ENCODE data around the gene ZNF205. TPM values are rescaled to one million over a fixed set of nuclear protein-coding genes. Genes with fewer than 3 reads are reported as not detected.

ZNF205 gene
- total and polyA plus RNA-seq, 9 donors: 12.0 to 15.4 (median 13.7) TPM

- H3K36me3 ChIP-seq (ENCODE audit: control insufficient read depth, insufficient read depth, low read length): no peaks in the 10 kb centered on the region
- no peaks in the 10 kb centered on the region for H3K9me3 ChIP-seq (replicated peaks; ENCODE audit: control insufficient read depth, low read depth, low read length)
- 94% methylated on average over 81 of the region's 81 CpGs for WGBS (ENCODE audit: insufficient coverage)
- no peak overlapping the region for H3K27ac ChIP-seq (ENCODE audit: low read length)
- H3K4me3 ChIP-seq (ENCODE audit: low read length): no peak overlapping the region
- H3K27me3 ChIP-seq (ENCODE audit: control insufficient read depth, insufficient read depth, low read length): peaks cover 10% of the 10 kb centered on the region
- DNase-seq: no peak
- peaks cover 42% of the 10 kb centered on the region for H3K4me1 ChIP-seq (ENCODE audit: control insufficient read depth, insufficient read depth, low read length)
These were observed 22.4 kb upstream of the ZNF205 start for GRCh38 chr16:3089717-3090592.

- Histone ChIP-seq H3K27ac (ENCODE audit: low read length) (no peak overlapping the region), H3K36me3 (ENCODE audit: control insufficient read depth, insufficient read depth, low read length) (no peaks in the 10 kb centered on the region), H3K4me3 (ENCODE audit: low read length) (no peak overlapping the region), H3K4me1 (ENCODE audit: control insufficient read depth, insufficient read depth, low read length) (peaks cover 38% of the 10 kb centered on the region), H3K9me3 (replicated peaks; ENCODE audit: control insufficient read depth, low read depth, low read length) (no peaks in the 10 kb centered on the region), H3K27me3 (ENCODE audit: control insufficient read depth, insufficient read depth, low read length) (peaks cover 10% of the 10 kb centered on the region)
- 83% methylated on average over 7 of the region's 8 CpGs for WGBS (ENCODE audit: insufficient coverage)
- no peak for DNase-seq
These were observed 20.8 kb upstream of the ZNF205 start for GRCh38 chr16:3091551-3091950.

- Histone ChIP-seq H3K4me3 (ENCODE audit: low read length) (no peak overlapping the region), H3K27ac (ENCODE audit: low read length) (no peak overlapping the region), H3K4me1 (ENCODE audit: control insufficient read depth, insufficient read depth, low read length) (peaks cover 28% of the 10 kb centered on the region), H3K27me3 (ENCODE audit: control insufficient read depth, insufficient read depth, low read length) (peaks cover 15% of the 10 kb centered on the region), H3K36me3 (ENCODE audit: control insufficient read depth, insufficient read depth, low read length) (no peaks in the 10 kb centered on the region), H3K9me3 (replicated peaks; ENCODE audit: control insufficient read depth, low read depth, low read length) (no peaks in the 10 kb centered on the region)
- DNase-seq: no peak
- WGBS (ENCODE audit: insufficient coverage): 37% methylated on average over 18 of the region's 20 CpGs
These were observed 19.9 kb upstream of the ZNF205 start for GRCh38 chr16:3092501-3092941.

GRCh38 chr16:3094289-3095027, 17.9 kb upstream of the ZNF205 start:
- peaks cover 15% of the 10 kb centered on the region for H3K4me1 ChIP-seq (ENCODE audit: control insufficient read depth, insufficient read depth, low read length)
- H3K36me3 ChIP-seq (ENCODE audit: control insufficient read depth, insufficient read depth, low read length): no peaks in the 10 kb centered on the region
- no peak overlapping the region for H3K27ac ChIP-seq (ENCODE audit: low read length)
- peaks cover 32% of the 10 kb centered on the region for H3K27me3 ChIP-seq (ENCODE audit: control insufficient read depth, insufficient read depth, low read length)
- WGBS (ENCODE audit: insufficient coverage): 42% methylated on average over 2 of the region's 22 CpGs
- H3K4me3 ChIP-seq (ENCODE audit: low read length): no peak overlapping the region
- no peak for DNase-seq
- H3K9me3 ChIP-seq (replicated peaks; ENCODE audit: control insufficient read depth, low read depth, low read length): no peaks in the 10 kb centered on the region

GRCh38 chr16:3095869-3096268, 16.5 kb upstream of the ZNF205 start:
- no peaks in the 10 kb centered on the region for H3K9me3 ChIP-seq (replicated peaks; ENCODE audit: control insufficient read depth, low read depth, low read length)
- no peak overlapping the region for H3K27ac ChIP-seq (ENCODE audit: low read length)
- peak; percentile 44 for DNase-seq
- H3K36me3 ChIP-seq (ENCODE audit: control insufficient read depth, insufficient read depth, low read length): no peaks in the 10 kb centered on the region
- no CpG with 5 or more reads among the region's 4 CpGs for WGBS (ENCODE audit: insufficient coverage)
- H3K4me1 ChIP-seq (ENCODE audit: control insufficient read depth, insufficient read depth, low read length): peaks cover 27% of the 10 kb centered on the region
- H3K27me3 ChIP-seq (ENCODE audit: control insufficient read depth, insufficient read depth, low read length): peaks cover 42% of the 10 kb centered on the region
- H3K4me3 ChIP-seq (ENCODE audit: low read length): no peak overlapping the region

GRCh38 chr16:3096362-3096761, 16.0 kb upstream of the ZNF205 start:
- no peak overlapping the region for H3K27ac ChIP-seq (ENCODE audit: low read length)
- WGBS (ENCODE audit: insufficient coverage): 74% methylated on average over 5 of the region's 6 CpGs

DNA sequence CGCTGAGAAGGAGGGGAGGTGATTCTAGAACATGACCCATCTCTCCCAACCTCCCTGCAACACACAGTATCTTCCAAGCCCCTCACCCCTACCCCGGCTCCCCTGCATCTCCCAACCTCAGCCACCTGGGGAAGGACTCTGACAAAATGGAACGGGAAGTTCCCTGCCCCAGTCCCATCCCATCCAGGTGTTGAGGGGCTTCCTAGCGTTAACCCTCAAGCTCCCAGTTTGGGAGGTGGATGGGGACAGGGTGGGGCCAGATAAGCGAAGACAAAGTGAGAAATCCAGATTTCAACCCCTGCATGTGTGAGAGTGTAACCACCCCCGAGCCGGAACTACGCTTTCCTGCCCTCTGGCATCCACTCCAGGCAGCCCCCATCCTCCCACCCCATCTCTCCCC, 15.1 kb upstream of the ZNF205 start:
- H3K27me3 ChIP-seq (ENCODE audit: control insufficient read depth, insufficient read depth, low read length): peaks cover 44% of the 10 kb centered on the region
- WGBS (ENCODE audit: insufficient coverage): 30% methylated on average over 2 of the region's 8 CpGs
- H3K27ac ChIP-seq (ENCODE audit: low read length): no peak overlapping the region

More at GRCh38 chr16:3096362-3096761, 16.0 kb upstream of the ZNF205 start:
- peaks cover 46% of the 10 kb centered on the region for H3K27me3 ChIP-seq (ENCODE audit: control insufficient read depth, insufficient read depth, low read length)
- peak; percentile 3 for DNase-seq
- H3K36me3 ChIP-seq (ENCODE audit: control insufficient read depth, insufficient read depth, low read length): no peaks in the 10 kb centered on the region
- H3K4me3 ChIP-seq (ENCODE audit: low read length): no peak overlapping the region
- peaks cover 31% of the 10 kb centered on the region for H3K4me1 ChIP-seq (ENCODE audit: control insufficient read depth, insufficient read depth, low read length)
- no peaks in the 10 kb centered on the region for H3K9me3 ChIP-seq (replicated peaks; ENCODE audit: control insufficient read depth, low read depth, low read length)

DNA sequence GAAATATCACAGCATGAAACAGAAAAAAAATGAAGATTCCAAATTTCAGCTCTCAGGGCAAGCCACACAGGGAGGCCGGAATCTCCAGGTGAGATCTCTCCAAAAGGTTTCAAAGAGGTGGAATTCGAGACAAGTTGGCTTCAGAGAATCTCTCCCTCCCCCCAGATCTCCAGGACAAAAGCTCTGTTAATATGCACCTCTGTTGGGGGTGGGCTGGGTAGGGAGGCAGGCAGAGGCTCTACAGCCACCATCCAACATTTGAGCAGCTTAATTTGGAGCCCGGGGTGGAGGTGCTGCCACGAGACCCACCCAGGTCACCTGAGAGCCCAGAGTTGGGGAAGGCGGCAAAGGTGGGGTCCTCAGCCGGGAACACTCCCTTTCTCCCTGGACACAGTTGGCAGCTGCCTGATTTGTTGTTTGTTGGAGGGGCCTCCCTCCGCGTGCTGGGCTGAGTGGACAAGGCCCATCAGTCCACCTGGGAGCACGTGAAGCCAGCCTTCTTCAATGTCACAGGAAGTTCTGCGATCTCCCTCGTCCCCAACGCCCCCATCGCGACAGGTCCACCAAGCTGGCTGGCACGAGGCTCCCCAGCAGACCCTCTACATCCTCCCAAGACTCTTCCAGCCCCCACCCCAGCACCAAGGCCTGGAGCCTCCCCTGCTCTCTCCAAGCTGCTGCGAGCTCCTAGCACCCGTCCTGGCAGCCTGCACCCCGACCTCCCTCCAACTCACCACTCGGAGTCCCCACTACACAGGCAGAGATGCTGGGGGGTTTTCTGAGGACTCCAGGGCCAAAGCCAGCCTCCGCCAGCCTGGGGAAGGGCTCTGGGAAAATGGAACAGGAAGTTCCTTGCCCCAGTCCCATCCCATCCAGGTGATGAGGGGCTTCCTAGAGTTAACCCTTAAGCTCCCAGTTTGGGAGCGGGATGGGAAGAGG, 13.7 kb upstream of the ZNF205 start, which contains the start of gene ZSCAN10:
Gene ZSCAN10 (minus strand): TSS at position 836 of the 936 bp plus-strand sequence. CDS start 6,357 bp downstream, outside the sequence.
- peaks cover 29% of the 10 kb centered on the region for H3K4me1 ChIP-seq (ENCODE audit: control insufficient read depth, insufficient read depth, low read length)
- 20% methylated on average over 8 of the region's 21 CpGs for WGBS (ENCODE audit: insufficient coverage)
- H3K27ac ChIP-seq (ENCODE audit: low read length): peak within 1 kb of the TSS; percentile 20
- peak within 1 kb of the TSS; percentile 10 for H3K4me3 ChIP-seq (ENCODE audit: low read length)
- H3K36me3 ChIP-seq (ENCODE audit: control insufficient read depth, insufficient read depth, low read length): no peaks in the 10 kb centered on the region
- H3K9me3 ChIP-seq (replicated peaks; ENCODE audit: control insufficient read depth, low read depth, low read length): no peaks in the 10 kb centered on the region
- peak; percentile 8 for DNase-seq
- peaks cover 42% of the 10 kb centered on the region for H3K27me3 ChIP-seq (ENCODE audit: control insufficient read depth, insufficient read depth, low read length)

More for the DNA sequence above, 15.1 kb upstream of the ZNF205 start:
- DNase-seq: no peak
- Histone ChIP-seq H3K36me3 (ENCODE audit: control insufficient read depth, insufficient read depth, low read length) (no peaks in the 10 kb centered on the region), H3K9me3 (replicated peaks; ENCODE audit: control insufficient read depth, low read depth, low read length) (no peaks in the 10 kb centered on the region), H3K4me3 (ENCODE audit: low read length) (no peak overlapping the region), H3K4me1 (ENCODE audit: control insufficient read depth, insufficient read depth, low read length) (peaks cover 35% of the 10 kb centered on the region)

GRCh38 chr16:3099395-3099731, 13.0 kb upstream of the ZNF205 start:
- Histone ChIP-seq H3K4me1 (ENCODE audit: control insufficient read depth, insufficient read depth, low read length) (peaks cover 29% of the 10 kb centered on the region), H3K27me3 (ENCODE audit: control insufficient read depth, insufficient read depth, low read length) (peaks cover 42% of the 10 kb centered on the region), H3K9me3 (replicated peaks; ENCODE audit: control insufficient read depth, low read depth, low read length) (no peaks in the 10 kb centered on the region), H3K27ac (ENCODE audit: low read length) (no peak overlapping the region), H3K36me3 (ENCODE audit: control insufficient read depth, insufficient read depth, low read length) (no peaks in the 10 kb centered on the region), H3K4me3 (ENCODE audit: low read length) (no peak overlapping the region)
- peak; percentile 27 for DNase-seq
- WGBS (ENCODE audit: insufficient coverage): 40% methylated on average over 5 of the region's 5 CpGs
